ENCODE data around the gene MAGEA4. TPM values are rescaled to one million over a fixed set of nuclear protein-coding genes. Genes with fewer than 3 reads are reported as not detected.

Gene MAGEA4
- total and polyA plus RNA-seq, 2 of the 4 experiments (the other 2 are of a cell fraction) = not detected

- Histone ChIP-seq H4K8ac (ENCODE audit: low read depth in 2 of 2, low read length in 2 of 2) (no peak overlapping the region), H2BK120ac (ENCODE audit: low read depth, low read length) (no peak overlapping the region), H3K36me3 (ENCODE audit: control insufficient read depth, insufficient read depth, low read length) (no peaks in the 10 kb centered on the region), H4K20me1 (ENCODE audit: insufficient read depth, low read length) (no peaks in the 10 kb centered on the region), H3K9me3 (ENCODE audit: control insufficient read depth, insufficient read depth, low read length) (peaks cover 10% of the 10 kb centered on the region), H3K27me3 (ENCODE audit: control insufficient read depth, insufficient read depth, low read length) (no peaks in the 10 kb centered on the region), H3K79me1 (ENCODE audit: low read depth in 1 of 2, low read length in 2 of 2) (no peaks in the 10 kb centered on the region), H2AFZ (replicated peaks; ENCODE audit: low read length, poor library complexity) (no peak overlapping the region), H3K27ac (ENCODE audit: insufficient read depth, low read length) (no peak overlapping the region), H2AK5ac (ENCODE audit: low read depth, low read length) (no peak overlapping the region), H3K14ac (replicated peaks; ENCODE audit: low read depth, low read length) (no peak overlapping the region), H3K56ac (ENCODE audit: extremely low read depth, insufficient read depth, low read length) (no peak overlapping the region), H3K4me2 (ENCODE audit: low read depth, low read length) (no peak overlapping the region), H3K9me1 (ENCODE audit: insufficient read depth, low read length) (no peaks in the 10 kb centered on the region), H4K5ac (ENCODE audit: low read depth, low read length) (no peak overlapping the region), H3K4me3 (ENCODE audit: insufficient read depth, low read depth, low read length) (no peak overlapping the region), H2AK9ac (replicated peaks; ENCODE audit: low read depth, low read length, poor library complexity) (no peak overlapping the region), H2BK15ac (ENCODE audit: low read depth, low read length) (no peak overlapping the region), H3K4ac (ENCODE audit: low read depth, low read length) (no peak overlapping the region), H3K18ac (ENCODE audit: low read depth, low read length) (no peak overlapping the region), H2BK20ac (ENCODE audit: low read depth, low read length) (no peak overlapping the region), H2BK5ac (ENCODE audit: low read depth, low read length, poor library complexity, severe bottlenecking) (no peak overlapping the region), H4K91ac (ENCODE audit: insufficient read depth, low read depth, low read length) (no peak overlapping the region), H3K4me1 (ENCODE audit: control insufficient read depth, insufficient read depth, low read length) (no peaks in the 10 kb centered on the region), H3K23ac (ENCODE audit: low read depth, low read length) (no peak overlapping the region), H3K9ac (ENCODE audit: low read depth, low read length) (no peak overlapping the region)
- ATAC-seq (ENCODE audit: low read depth) (no peak), DNase-seq (no peak)
- whole genome bisulfite sequencing, 2 experiments (ENCODE audit: extremely low coverage in 2 of 2, insufficient read length in 1 of 2) = no CpG with 5 or more reads among the region's 5 CpGs
- CTCF ChIA-PET = no interaction called here
- intact Hi-C loops (cut with micrococcal nuclease) (no loop called here), dilution Hi-C loops (cut with HindIII; ENCODE audit: low sequenced_read_pairs, unreplicated experiment) (no loop called here), in situ Hi-C loops (cut with MboI; ENCODE audit: low sequenced_read_pairs) (no loop called here)
- POLR2A ChIA-PET (ENCODE audit: unreplicated experiment) = no interaction called here
- TF ChIP-seq, protein P1, sequence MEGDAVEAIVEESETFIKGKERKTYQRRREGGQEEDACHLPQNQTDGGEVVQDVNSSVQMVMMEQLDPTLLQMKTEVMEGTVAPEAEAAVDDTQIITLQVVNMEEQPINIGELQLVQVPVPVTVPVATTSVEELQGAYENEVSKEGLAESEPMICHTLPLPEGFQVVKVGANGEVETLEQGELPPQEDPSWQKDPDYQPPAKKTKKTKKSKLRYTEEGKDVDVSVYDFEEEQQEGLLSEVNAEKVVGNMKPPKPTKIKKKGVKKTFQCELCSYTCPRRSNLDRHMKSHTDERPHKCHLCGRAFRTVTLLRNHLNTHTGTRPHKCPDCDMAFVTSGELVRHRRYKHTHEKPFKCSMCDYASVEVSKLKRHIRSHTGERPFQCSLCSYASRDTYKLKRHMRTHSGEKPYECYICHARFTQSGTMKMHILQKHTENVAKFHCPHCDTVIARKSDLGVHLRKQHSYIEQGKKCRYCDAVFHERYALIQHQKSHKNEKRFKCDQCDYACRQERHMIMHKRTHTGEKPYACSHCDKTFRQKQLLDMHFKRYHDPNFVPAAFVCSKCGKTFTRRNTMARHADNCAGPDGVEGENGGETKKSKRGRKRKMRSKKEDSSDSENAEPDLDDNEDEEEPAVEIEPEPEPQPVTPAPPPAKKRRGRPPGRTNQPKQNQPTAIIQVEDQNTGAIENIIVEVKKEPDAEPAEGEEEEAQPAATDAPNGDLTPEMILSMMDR (conservative IDR thresholded peaks at IDR 0.05; ENCODE audit: low read depth, low read length) = no peak
- TF ChIP-seq NFE2L2 (IDR thresholded peaks at IDR 0.05; ENCODE audit: low read depth, low read length) (no peak), FOS (IDR thresholded peaks at IDR 0.05; ENCODE audit: low read depth, low read length) (no peak), BHLHE40 (IDR thresholded peaks at IDR 0.05; ENCODE audit: low read depth, low read length) (no peak), POLR2A (IDR thresholded peaks at IDR 0.05; ENCODE audit: low read depth, low read length) (no peak), RFX5 (IDR thresholded peaks at IDR 0.05; ENCODE audit: low read depth, low read length) (no peak), MAFK (IDR thresholded peaks at IDR 0.05; ENCODE audit: low read depth, low read length) (no peak), MXI1 (IDR thresholded peaks at IDR 0.05; ENCODE audit: borderline replicate concordance, low read depth, low read length) (no peak), CHD1 (IDR thresholded peaks at IDR 0.05; ENCODE audit: low read depth, low read length) (no peak), CEBPB (IDR thresholded peaks at IDR 0.05; ENCODE audit: low read depth, low read length) (no peak), RCOR1 (IDR thresholded peaks at IDR 0.05; ENCODE audit: insufficient replicate concordance, low read length) (no peak)
- BruUV-seq (replicated peaks) = no TSS peak
Measured at GRCh38 chrX:151962034-151962433, 49.3 kb downstream of the MAGEA4 start.

Data from IMR-90 (cell line).